HG03045 (cell line): Measurements from ENCODE around the gene PUS7L.

ENCODE experiments used
- ATAC-seq: cut with Tn5 transposase; IDR thresholded peaks from one replicate; pipeline ENCODE4 v1.9.1; 2021; ENCODE audit warnings: mild to moderate bottlenecking, moderate library complexity; ENCODE audit not compliant: unreplicated experiment

Gene PUS7L, protein sequence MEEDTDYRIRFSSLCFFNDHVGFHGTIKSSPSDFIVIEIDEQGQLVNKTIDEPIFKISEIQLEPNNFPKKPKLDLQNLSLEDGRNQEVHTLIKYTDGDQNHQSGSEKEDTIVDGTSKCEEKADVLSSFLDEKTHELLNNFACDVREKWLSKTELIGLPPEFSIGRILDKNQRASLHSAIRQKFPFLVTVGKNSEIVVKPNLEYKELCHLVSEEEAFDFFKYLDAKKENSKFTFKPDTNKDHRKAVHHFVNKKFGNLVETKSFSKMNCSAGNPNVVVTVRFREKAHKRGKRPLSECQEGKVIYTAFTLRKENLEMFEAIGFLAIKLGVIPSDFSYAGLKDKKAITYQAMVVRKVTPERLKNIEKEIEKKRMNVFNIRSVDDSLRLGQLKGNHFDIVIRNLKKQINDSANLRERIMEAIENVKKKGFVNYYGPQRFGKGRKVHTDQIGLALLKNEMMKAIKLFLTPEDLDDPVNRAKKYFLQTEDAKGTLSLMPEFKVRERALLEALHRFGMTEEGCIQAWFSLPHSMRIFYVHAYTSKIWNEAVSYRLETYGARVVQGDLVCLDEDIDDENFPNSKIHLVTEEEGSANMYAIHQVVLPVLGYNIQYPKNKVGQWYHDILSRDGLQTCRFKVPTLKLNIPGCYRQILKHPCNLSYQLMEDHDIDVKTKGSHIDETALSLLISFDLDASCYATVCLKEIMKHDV

DNA sequence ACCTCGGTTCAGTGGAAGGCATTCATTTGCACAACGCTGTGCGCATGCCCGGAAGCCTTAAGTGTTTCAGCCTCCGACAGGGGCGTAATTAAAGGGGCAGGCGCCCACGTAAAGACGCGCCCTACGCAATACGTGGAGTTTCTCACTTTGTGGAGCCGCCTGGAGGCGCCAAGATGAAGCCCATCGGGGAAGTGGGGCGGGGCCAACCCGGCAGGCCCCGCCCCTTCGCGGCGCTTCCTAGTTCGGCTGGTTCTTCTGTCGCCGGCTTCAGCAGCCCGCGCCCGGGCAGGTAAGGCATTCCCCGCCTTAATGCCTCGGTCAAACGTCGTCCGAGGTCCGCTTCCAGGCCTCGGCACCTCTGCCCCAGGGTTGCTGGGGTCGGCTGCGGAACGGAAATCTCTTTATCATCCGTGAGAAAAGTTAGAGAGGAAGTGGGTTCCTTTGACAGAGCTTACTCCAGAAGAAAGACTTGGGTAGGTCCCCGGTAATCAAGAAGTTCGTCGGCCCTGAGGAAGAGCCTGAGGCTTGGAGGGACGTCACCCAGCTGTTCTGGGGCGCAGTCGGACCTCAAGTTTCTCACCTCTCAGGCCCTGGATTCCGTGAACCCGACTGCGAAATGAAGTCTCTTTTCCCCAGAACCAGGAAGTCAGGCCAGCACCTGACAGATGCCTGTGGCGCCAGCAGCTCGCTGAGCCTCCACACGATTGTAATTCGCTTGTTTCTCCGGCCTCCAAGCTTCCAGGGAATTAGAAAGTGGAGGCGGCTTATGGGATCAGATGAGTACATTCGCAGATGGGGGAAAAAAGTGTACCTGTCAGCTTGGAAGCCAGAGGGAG lies at the start of gene PUS7L, which contains the start of gene IRAK4:
TSS of gene PUS7L (minus strand) at position 63 of the 836 bp plus-strand sequence. CDS start 3,545 bp downstream, outside the sequence.
TSS of gene IRAK4 (plus strand) at position 224 of the 836 bp plus-strand sequence. CDS start 9,161 bp downstream, outside the sequence.
- ATAC-seq = peak; percentile 98

DNA sequence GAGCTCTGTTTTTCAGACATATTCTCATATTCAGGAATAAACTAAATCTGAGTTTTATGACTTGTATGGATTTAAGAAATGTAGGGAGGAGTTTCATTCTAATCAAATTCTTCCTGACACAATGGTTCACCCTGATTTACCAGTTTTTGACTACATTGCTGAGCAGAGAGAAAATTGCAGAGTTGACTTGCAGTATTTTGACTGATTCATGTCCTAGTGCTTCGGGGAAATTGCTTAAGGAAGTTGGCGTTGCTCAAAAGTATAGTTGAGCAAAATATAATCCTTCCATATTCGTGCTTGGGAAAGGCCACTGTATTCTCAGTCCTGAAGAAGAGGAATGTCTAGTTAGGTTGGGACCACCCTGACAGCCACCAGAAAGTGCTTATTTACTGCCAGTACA lies 48.8 kb upstream of the PUS7L start:
- no peak for ATAC-seq

DNA sequence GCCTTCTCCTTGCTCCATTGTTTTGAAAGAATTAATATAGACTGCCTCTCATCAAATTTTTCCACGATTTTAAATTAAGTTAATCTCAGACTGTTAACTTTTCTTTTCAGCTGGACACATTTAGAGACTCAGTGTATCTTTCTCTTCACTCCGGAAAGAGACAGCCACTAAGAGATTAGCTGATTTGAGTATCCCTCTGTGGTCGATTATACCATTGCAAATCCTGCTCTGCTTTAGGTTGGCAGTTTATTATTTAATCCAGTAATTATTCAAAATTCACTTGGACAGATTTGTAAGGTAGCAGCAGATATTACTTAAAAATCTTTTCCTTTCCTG lies 48.1 kb upstream of the PUS7L start:
- no peak for ATAC-seq

DNA sequence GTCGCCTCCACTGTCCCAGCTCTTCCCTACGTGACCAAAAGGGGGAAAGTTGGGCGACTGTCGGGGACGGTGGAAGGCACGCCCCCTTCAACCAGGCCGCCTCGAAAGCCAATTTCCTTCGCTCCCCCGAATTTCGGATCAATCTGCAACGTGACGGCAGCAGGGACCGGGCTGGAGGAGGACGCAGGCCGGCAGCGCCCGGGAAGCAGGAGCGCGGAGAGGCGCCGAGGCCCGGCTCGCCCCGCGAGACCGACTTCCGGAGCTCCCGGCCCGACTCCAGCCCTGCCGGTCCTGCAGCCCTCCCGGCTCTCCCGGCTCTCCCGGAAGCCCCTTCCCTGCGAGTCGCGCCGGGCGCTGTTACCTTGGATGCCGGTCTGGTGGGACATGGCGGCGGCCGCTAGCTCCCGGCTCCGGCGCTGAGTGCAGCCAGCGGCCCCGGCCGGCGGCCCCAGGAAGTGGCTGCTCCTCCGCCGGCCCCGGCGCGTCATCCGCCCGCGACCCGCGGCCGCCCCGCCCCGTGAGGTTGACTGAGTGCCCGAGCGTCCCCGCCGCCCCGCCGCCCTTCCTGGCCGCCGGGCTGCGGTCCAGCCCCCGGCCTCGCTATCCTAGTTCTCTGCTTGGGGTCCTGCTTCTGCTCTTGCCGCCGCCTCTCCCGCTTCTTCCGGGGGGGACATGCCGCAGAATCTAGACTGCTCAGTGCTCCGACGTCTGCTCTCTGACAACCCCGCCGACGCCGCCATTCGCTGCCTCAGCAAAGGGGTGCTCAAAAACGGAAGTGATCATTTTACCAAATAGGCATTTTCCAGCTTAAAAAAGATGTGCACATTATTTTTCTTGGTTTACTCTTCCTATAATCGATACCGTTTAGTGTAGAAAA lies 47.5 kb upstream of the PUS7L start, which contains the start of gene TWF1:
TSS of gene TWF1 (minus strand) at position 458 of the 877 bp plus-strand sequence. CDS start at position 386, 72 bp downstream.
- ATAC-seq = peak; percentile 99

DNA sequence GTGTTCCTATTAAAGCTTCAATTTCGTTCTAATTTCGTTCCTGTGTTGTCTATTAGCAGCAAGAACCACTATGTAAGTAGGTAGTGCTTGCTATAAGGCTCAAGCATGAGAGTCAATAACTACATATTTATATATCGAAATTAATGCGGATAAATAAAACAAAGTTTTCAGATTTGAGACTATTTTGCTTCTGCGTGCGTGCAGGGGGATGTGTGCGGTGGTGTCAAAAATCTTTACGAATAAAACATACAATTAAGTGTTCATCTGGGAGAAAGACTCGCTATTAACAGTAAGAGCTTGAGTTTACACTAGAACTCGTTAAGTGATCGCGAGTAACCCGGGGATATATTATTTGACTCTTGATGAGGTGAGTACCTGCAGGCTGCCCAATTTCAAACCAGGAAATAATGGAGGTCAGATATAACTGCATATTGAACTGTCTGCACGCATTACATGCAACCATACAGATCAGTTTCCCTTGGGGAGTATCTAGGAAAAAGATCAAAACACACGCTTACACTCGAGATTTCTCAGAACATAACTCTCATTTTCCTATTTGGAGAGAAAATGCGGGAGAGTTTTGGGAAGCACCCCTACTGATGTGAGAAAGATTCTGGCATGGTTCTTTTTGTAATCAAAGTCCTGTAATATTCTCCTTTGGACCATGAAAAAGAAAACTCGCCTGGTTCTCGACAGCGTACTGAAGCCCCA lies 46.7 kb upstream of the PUS7L start:
- peak; percentile 4 for ATAC-seq

DNA sequence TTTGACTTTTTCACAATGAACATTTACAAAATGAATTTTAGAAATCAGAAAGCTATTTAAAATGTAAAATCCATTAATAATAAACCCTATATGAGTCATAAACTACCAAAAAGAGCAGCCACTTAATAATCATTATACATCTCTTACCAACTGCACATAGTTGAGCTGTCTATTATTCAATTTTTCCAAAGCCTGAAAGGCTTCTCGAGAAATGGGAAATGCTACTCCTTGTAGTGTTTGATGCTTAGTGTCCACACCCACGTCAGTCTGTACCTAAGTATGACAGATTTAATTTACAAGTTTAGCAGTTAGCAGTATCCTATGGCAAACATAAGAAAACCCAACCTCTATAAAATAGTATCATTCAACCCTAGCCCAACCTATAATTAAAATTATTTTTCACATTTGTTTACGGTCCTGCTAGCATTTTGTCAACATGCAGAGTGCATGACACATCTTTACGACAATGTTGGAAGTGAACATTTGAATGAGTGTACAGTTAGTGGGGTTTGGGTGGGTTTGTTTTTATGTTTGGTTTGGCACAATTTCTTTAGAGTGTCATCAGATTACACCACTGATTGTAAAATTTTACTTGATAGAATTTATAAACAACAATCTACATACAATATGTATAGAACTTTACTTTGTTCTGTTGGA lies 39.1 kb upstream of the PUS7L start:
- ATAC-seq = no peak

DNA sequence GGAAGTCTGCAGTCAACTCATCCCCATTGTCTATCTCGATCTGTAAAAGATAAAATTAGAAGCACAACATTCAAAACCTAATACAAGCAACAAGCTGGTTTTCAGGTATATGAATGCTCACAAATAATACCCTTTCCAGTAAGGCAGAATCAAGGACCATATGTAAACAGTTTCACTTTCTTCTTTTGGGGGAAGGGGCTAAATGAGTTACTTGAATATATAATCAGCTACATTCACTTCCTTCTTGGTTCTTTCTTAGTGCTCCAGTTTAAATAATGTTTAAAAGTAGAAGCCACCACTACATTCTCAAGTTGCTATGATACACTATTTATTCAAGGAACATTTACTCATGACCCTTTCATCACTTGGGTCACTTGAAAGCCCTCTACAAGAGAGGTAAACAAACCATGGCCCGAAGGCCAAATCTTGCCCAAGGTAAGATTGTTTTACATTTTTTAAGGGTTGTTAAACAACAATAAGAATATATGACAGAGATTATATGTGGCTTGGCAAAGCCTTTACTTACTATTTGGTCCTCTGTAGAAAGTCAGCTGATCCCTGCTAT lies 37.2 kb upstream of the PUS7L start:
- ATAC-seq = no peak

DNA sequence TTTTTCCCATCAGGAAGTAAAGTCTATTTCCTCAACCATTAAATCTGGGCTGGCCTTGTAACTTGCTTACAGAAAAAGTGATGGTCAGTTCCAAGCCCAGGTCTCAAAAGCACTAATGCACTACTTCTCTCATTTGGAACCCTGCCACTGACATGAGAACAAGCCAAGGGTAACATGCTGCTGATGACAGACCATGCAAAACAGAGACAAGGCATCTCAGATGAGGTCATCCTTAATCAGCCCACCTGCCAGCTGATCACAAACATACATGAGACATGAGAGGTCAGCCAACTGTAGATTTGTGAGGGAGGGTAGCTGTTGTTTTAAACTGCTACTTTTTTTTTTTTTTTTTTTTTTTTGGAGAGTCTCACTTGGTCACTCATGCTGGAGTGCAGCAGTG lies 31.4 kb upstream of the PUS7L start:
- ATAC-seq = no peak

DNA sequence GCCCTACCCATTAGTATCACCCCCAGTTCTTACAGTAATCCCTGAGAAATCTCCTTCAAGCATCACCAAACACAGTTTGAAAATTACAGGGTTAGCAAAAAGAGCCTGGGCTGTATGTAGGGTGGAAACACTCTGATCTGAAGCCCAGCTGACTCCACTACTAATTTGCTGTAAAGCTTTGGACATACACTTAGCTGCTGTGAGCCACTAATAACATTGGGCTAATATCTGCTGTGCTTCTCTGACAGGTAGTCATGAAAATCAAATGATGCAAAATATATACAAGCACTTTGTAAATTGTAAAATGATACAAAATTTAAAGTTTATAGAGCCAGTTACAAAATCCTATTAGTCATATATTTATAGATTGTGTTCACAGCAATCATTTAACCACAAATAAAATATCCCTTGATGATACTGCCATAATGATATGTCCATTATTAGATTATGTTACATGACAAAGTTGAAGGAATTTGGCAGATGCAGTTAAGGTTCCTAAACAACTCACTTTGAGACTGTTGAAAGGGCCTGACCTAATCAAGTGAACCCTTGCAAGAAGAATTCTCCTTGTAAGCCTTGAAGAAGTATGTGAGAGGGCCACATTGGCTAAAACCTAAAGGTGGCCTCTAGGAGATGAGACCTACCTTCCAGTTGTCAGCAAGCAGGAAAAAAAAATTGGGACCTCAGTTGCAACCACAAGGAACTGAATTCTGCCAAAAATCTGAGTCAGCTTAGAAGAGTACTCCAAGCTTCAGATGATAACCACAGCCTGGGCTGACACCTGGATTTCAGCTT lies 28.5 kb upstream of the PUS7L start:
- ATAC-seq = no peak

DNA sequence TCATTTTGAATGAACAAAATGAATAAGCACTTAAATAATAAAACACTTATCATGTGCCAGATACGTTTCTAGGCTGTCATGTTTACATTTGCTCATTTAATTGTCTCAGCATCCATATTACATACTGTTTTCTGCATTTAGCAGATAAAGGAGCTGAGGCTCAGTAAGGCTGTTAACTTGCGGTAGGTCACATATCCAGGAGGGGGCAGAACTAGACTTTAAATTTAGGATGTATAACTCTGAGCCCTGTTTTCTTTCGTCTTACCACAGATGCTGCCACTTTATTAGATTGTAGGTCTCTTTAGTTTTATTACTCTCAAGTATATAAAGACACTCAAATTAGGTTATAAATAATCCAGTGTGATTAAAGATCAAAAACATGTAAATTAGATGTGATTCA lies 17.9 kb upstream of the PUS7L start:
- ATAC-seq = no peak

DNA sequence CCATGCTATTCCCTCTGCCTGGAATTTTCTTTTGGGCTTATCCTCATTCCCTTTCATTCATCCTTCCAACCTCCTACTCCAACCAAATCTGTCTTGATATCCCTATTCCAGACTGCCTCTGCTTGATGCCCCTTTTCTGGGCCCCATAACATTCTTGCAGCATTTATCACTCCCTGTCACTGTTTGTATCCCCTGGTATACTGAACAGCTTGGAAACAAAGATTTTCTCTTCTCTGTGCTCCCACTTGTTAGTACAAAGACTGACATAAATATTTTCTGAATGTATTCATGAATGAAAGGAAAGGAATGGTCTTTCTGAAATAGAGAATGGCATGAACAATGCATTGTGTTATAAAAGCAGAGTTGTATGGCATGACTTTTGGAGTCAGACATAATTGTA lies 7.7 kb upstream of the PUS7L start:
- no peak for ATAC-seq

DNA sequence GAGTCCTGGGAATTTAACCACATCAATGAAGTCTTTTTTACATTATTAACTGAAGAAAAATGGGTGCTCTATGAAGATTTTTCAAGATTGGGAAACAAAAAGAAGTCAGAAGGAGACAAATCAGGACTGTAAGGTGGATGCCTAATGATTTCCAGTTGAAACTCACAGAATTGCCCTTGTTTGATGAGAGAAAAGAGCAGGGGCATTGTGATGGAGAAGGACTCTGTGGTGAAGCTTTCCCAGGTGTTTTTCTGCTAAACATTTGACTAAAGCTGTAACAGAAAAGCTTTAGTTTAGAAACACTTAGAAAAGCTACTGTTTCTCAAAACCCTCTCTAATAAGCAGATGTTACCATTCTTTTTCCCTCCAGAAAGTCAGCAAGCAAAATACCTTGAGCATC lies 5.9 kb upstream of the PUS7L start:
- no peak for ATAC-seq

DNA sequence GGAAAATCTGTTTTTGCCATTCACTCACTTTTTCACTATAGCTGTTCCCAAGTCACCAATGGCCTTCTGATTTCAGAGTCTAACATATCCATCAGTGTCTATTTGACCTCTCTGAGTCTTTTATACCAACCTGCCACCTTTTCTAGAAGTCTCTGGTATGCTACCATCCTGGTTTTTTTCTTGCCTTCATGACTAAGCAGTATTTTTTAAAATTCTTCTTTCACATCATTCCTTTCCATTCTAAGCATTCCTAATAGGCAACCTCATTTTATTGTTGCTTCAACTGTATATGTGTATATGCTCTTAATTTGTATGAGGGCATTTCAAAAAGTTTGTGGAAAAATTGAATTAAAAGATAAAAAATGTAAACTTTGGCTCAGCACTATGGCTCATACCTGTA lies 5.2 kb upstream of the PUS7L start:
- no peak for ATAC-seq

DNA sequence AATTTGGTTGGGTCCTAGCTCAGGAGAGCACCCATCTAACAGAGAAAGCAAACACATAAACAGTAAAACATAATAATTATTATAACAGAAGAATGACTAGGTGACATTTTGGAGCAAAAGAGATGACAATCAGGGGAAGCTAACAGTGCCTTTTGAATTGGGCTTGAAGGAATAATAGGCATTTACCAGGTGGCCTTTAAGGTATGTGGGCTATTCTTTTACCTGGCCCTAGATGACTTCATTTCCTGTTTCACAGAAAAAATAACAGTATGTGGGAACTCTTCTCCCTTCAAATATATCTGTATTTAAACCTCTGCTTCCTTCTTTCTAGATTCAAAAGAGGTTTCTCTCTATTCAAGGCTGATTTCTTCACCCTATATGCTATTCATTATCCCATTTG lies 4.0 kb upstream of the PUS7L start:
- no peak for ATAC-seq

DNA sequence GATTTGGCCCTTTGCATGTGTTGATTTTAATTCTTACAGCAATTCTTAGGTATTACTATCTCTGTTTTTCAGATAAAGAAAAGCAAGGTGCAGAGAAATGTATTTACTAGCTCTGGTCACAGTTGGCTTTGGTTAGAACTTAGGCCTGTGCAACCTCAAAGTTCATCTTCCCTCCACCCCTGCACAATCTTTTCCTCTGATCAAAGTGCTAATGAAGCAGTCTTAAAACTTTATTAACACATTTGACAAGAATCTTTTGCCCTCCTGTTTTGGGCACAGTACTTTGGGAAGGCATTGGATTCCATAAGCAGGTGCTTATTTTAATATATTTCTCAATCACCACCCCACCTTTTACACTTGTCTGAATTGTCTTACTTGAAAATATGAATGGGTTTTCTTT lies 2.9 kb upstream of the PUS7L start:
- ATAC-seq = no peak

DNA sequence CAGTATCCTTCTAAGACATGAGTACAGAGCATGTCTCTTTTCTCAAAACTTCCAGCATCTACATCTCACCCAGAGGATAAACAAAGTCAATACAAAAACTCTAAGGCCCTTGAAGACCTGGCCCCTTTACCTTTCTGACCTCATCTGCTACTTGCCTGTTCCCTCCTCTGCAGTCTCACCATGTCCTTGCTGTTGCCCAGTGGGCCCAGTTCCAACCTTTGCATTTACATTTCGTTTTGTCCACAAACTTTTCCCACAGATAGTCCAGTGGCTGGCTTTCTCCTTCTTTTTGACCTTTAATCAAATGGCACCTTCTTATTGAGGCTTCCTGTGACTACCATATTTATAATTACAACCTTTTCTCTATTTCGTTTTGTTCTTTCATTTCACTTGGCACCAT lies 1.8 kb upstream of the PUS7L start:
- no peak for ATAC-seq

DNA sequence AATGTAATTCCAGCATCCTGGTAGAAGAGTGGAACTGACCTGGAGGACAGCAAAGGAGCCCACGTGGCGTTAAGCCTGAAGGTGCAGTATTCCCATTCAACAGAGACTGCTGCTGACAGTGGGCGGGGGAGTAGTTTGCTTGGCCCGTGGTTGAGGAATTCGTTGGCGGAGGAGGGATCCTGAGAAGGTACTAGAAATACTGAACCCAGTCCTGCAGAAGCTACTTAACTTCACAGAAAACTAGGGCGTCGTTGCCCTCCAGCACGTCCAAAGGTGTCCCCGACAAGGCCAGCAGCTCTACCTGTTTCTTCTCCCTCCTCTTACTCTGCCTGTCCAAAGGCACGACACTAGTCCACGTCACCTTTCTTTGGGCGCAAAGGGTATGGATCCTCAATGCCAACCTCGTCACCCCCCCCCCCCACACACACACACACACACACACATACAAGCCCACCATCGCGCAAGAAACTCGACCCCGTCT lies 303 bp downstream of the PUS7L start:
- peak; percentile 3 for ATAC-seq

DNA sequence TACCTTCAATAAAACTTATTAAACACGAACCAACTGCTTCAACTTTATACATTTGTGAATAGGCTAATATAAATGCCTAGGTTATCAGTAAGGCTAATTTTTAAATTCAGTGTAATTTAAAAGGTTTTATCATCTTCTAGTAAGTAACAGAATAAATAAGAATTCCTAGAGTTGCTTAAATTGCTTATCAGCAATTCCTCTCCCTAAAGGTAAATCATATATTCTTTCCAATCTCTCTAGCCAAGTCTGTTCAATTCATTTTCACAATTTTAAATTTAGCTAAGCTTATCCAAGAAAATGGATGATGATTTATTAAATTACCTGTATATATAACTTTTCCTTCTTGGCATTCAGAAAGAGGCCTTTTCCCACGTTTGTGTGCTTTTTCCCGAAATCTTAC lies 4.6 kb downstream of the PUS7L start:
- ATAC-seq = no peak
